ENCODE data around the gene MON2.
A peak's percentile ranks its signal among the peaks of the same experiment; 100 is the strongest.

MON2 gene

GRCh38 chr12:62581288-62582064, 114.8 kb downstream of the MON2 start:
- no peak for TF ChIP-seq GATA3 (IDR thresholded peaks at IDR 0.05; ENCODE audit: low read depth, low read length)
- TF ChIP-seq GATA2 (IDR thresholded peaks at IDR 0.05; ENCODE audit: low read depth, low read length): no peak

GRCh38 chr12:62582065-62582366, 115.4 kb downstream of the MON2 start:
- TF ChIP-seq GATA2 (IDR thresholded peaks at IDR 0.05; ENCODE audit: low read depth, low read length): no peak
- no peak for TF ChIP-seq GATA3 (IDR thresholded peaks at IDR 0.05; ENCODE audit: low read depth, low read length)

- TF ChIP-seq GATA2 (IDR thresholded peaks at IDR 0.05; ENCODE audit: low read depth, low read length) (no peak), GATA3 (IDR thresholded peaks at IDR 0.05; ENCODE audit: low read depth, low read length) (no peak)
Observed at GRCh38 chr12:62584619-62585018, 118.0 kb downstream of the MON2 start.

- no peak for TF ChIP-seq GATA3 (IDR thresholded peaks at IDR 0.05; ENCODE audit: low read depth, low read length)
- no peak for TF ChIP-seq GATA2 (IDR thresholded peaks at IDR 0.05; ENCODE audit: low read depth, low read length)
Observed at GRCh38 chr12:62586850-62587249, 120.2 kb downstream of the MON2 start.

GRCh38 chr12:62588916-62589315, 122.3 kb downstream of the MON2 start:
- TF ChIP-seq GATA2 (IDR thresholded peaks at IDR 0.05; ENCODE audit: low read depth, low read length): no peak
- no peak for TF ChIP-seq GATA3 (IDR thresholded peaks at IDR 0.05; ENCODE audit: low read depth, low read length)

GRCh38 chr12:62597253-62597652, 130.6 kb downstream of the MON2 start:
- TF ChIP-seq GATA3 (IDR thresholded peaks at IDR 0.05; ENCODE audit: low read depth, low read length): no peak
- TF ChIP-seq GATA2 (IDR thresholded peaks at IDR 0.05; ENCODE audit: low read depth, low read length): no peak

GRCh38 chr12:62598846-62599245, 132.2 kb downstream of the MON2 start:
- no peak for TF ChIP-seq GATA2 (IDR thresholded peaks at IDR 0.05; ENCODE audit: low read depth, low read length)
- no peak for TF ChIP-seq GATA3 (IDR thresholded peaks at IDR 0.05; ENCODE audit: low read depth, low read length)

- TF ChIP-seq GATA2 (IDR thresholded peaks at IDR 0.05; ENCODE audit: low read depth, low read length): no peak
- no peak for TF ChIP-seq GATA3 (IDR thresholded peaks at IDR 0.05; ENCODE audit: low read depth, low read length)
Observed at GRCh38 chr12:62599854-62600437, 133.3 kb downstream of the MON2 start.

GRCh38 chr12:62601765-62602164, 135.1 kb downstream of the MON2 start:
- TF ChIP-seq GATA3 (IDR thresholded peaks at IDR 0.05; ENCODE audit: low read depth, low read length): no peak
- no peak for TF ChIP-seq GATA2 (IDR thresholded peaks at IDR 0.05; ENCODE audit: low read depth, low read length)

GRCh38 chr12:62602255-62603060, 135.8 kb downstream of the MON2 start:
- TF ChIP-seq GATA3 (IDR thresholded peaks at IDR 0.05; ENCODE audit: low read depth, low read length): no peak
- no peak for TF ChIP-seq GATA2 (IDR thresholded peaks at IDR 0.05; ENCODE audit: low read depth, low read length)

GRCh38 chr12:62603061-62603810, 136.6 kb downstream of the MON2 start:
- TF ChIP-seq GATA2 (IDR thresholded peaks at IDR 0.05; ENCODE audit: low read depth, low read length) (no peak; the same call in 1 of the 2 replicates), GATA3 (IDR thresholded peaks at IDR 0.05; ENCODE audit: low read depth, low read length) (no peak)

- TF ChIP-seq GATA2 (IDR thresholded peaks at IDR 0.05; ENCODE audit: low read depth, low read length) (no peak), GATA3 (IDR thresholded peaks at IDR 0.05; ENCODE audit: low read depth, low read length) (no peak)
Observed at GRCh38 chr12:62603811-62604098, 137.1 kb downstream of the MON2 start.

GRCh38 chr12:62604373-62604772, 137.7 kb downstream of the MON2 start:
- TF ChIP-seq GATA3 (IDR thresholded peaks at IDR 0.05; ENCODE audit: low read depth, low read length) (no peak), GATA2 (IDR thresholded peaks at IDR 0.05; ENCODE audit: low read depth, low read length) (no peak)

GRCh38 chr12:62604871-62605270, 138.2 kb downstream of the MON2 start:
- TF ChIP-seq GATA3 (IDR thresholded peaks at IDR 0.05; ENCODE audit: low read depth, low read length) (no peak), GATA2 (IDR thresholded peaks at IDR 0.05; ENCODE audit: low read depth, low read length) (peak; percentile 30; the same call in 1 of the 2 replicates)
